ENCODE results near the gene ADAMTSL2. TPM values are rescaled to one million over a fixed set of nuclear protein-coding genes. Genes with fewer than 3 reads are reported as not detected.

Gene ADAMTSL2
- polyA plus RNA-seq, 1 experiment, result not detected

DNA sequence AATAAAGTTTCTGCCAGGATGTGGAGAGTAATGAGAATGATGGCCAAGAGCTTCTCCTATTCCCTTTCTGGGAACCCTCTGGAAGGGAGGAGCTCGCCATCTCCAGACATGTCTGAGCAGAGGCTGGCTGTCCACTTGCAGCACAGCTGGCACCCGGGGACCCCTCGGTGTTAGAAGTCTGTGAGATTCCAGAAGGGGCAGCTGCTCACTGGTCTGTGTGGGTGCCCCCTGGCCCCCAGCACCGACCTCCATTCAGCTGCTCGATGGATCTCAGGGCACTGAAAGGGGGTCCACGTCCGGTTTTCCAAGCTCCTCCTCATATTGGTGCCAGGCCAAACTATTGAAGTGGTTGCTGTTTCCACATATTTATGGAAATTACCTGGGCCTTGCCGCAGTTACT, 78.3 kb downstream of the ADAMTSL2 start:
- POLR2A ChIA-PET, result no interaction called here
- no peaks in the 10 kb centered on the region for H3K36me3 ChIP-seq (ENCODE audit: control insufficient read depth, insufficient read depth, low read length)
- peaks cover 20% of the 10 kb centered on the region for H3K27me3 ChIP-seq (ENCODE audit: control insufficient read depth, insufficient read depth, low read length)
- H3K4me3 ChIP-seq (ENCODE audit: low read depth, low read length), result no peak overlapping the region
- CTCF ChIA-PET, result no interaction called here
- TF ChIP-seq, protein P1, sequence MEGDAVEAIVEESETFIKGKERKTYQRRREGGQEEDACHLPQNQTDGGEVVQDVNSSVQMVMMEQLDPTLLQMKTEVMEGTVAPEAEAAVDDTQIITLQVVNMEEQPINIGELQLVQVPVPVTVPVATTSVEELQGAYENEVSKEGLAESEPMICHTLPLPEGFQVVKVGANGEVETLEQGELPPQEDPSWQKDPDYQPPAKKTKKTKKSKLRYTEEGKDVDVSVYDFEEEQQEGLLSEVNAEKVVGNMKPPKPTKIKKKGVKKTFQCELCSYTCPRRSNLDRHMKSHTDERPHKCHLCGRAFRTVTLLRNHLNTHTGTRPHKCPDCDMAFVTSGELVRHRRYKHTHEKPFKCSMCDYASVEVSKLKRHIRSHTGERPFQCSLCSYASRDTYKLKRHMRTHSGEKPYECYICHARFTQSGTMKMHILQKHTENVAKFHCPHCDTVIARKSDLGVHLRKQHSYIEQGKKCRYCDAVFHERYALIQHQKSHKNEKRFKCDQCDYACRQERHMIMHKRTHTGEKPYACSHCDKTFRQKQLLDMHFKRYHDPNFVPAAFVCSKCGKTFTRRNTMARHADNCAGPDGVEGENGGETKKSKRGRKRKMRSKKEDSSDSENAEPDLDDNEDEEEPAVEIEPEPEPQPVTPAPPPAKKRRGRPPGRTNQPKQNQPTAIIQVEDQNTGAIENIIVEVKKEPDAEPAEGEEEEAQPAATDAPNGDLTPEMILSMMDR (IDR thresholded peaks at IDR 0.05; ENCODE audit: insufficient read depth, low read depth, low read length), result no peak
- no peak for DNase-seq (ENCODE audit: low read depth)

DNA sequence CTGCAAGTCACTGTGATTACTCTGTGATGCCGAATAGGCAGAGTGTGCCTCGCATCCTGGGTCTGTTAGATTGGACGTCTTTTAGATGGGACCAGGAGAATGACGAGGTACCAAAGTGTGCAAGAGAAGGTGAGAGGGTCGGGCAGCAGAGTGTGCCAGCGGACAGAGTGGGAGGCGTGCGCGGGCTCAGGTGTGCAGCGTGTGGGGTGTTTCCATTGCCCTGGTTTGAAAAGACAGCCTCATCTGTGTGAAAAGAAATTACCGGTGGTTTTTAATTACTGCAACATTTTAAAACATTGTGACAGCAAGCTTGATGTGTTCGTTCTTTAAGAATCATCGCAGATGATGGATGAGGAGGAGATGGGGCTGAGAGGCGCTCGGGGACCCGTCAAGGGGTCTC, 78.9 kb downstream of the ADAMTSL2 start:
- TF ChIP-seq, protein P1 (IDR thresholded peaks at IDR 0.05; ENCODE audit: insufficient read depth, low read depth, low read length), result no peak

DNA sequence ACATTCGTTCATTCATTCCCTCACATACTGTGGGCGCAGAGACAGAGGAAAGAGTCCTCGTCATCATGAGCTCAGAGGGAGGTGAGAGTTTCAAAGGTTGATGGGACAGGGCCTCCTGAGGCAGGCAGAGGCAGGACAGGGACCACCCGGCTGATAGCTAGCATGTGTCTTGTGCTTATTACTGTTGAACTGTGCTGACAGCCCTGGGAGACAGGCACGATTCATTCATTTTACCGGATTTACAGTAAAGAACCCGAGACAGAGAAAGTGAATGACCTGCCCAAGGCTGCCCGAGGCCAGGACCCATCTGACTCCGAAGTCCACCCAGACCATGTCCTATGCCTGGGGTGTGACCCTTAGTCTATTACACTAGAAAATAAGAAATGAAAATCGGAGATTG, 79.6 kb downstream of the ADAMTSL2 start:
- CTCF ChIA-PET, result no interaction called here

More for the DNA sequence above, 78.9 kb downstream of the ADAMTSL2 start:
- Histone ChIP-seq H3K36me3 (ENCODE audit: control insufficient read depth, insufficient read depth, low read length) (no peaks in the 10 kb centered on the region), H3K27me3 (ENCODE audit: control insufficient read depth, insufficient read depth, low read length) (peaks cover 14% of the 10 kb centered on the region), H3K4me3 (ENCODE audit: low read depth, low read length) (no peak overlapping the region)
- POLR2A ChIA-PET, result no interaction called here
- no peak for DNase-seq (ENCODE audit: low read depth)
- CTCF ChIA-PET, result no interaction called here

DNA sequence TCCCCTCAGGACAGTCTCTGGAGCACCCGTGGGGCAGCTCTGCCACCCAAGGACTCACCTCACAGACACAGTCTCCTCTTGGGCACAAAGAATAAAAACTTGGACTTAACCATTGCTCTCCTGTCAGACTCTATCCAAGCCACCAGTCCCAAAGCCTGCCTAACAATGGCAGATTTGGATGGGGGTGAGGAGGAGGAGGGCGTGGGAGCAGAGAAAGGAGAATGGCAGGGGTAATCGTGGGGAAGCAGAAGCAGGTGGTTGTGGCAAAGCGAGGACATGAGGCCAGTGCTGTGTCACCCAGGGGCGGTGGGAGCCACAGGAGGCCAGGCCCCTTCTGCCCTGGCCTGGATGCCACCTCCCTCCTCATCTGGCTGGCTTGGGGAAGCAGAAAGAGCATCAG, 80.2 kb downstream of the ADAMTSL2 start:
- TF ChIP-seq, protein P1 (IDR thresholded peaks at IDR 0.05; ENCODE audit: insufficient read depth, low read depth, low read length), result no peak
- Histone ChIP-seq H3K36me3 (ENCODE audit: control insufficient read depth, insufficient read depth, low read length) (no peaks in the 10 kb centered on the region), H3K27me3 (ENCODE audit: control insufficient read depth, insufficient read depth, low read length) (peaks cover 15% of the 10 kb centered on the region), H3K4me3 (ENCODE audit: low read depth, low read length) (no peak overlapping the region)
- POLR2A ChIA-PET, result no interaction called here
- no peak for DNase-seq (ENCODE audit: low read depth)
- CTCF ChIA-PET, result no interaction called here

More for the DNA sequence above, 79.6 kb downstream of the ADAMTSL2 start:
- Histone ChIP-seq H3K4me3 (ENCODE audit: low read depth, low read length) (no peak overlapping the region), H3K36me3 (ENCODE audit: control insufficient read depth, insufficient read depth, low read length) (no peaks in the 10 kb centered on the region), H3K27me3 (ENCODE audit: control insufficient read depth, insufficient read depth, low read length) (peaks cover 14% of the 10 kb centered on the region)
- no peak for DNase-seq (ENCODE audit: low read depth)
- TF ChIP-seq, protein P1 (IDR thresholded peaks at IDR 0.05; ENCODE audit: insufficient read depth, low read depth, low read length), result no peak
- POLR2A ChIA-PET, result no interaction called here

DNA sequence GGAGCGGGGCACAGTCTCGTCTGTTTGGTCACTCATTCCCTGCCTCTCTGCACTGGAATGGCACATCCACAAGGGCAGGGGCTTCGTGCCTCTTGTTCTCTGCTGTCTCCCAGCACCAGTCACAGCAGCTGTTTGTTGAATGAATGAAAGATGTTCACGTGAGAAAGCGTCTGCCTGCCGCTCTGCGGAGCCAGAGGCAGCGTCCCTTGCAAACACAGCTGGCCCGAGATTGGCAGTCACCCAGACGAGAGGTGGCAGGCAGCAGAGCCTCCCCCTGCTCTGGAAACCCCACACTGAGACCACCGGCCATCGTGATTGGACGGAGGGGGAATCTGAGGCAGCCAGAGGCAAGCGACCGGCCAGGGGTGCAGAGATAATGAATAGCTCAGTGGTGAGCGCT, 80.7 kb downstream of the ADAMTSL2 start:
- no peaks in the 10 kb centered on the region for H3K36me3 ChIP-seq (ENCODE audit: control insufficient read depth, insufficient read depth, low read length)
- TF ChIP-seq, protein P1 (IDR thresholded peaks at IDR 0.05; ENCODE audit: insufficient read depth, low read depth, low read length), result no peak
- DNase-seq (ENCODE audit: low read depth), result no peak
- peaks cover 15% of the 10 kb centered on the region for H3K27me3 ChIP-seq (ENCODE audit: control insufficient read depth, insufficient read depth, low read length)
- no peak overlapping the region for H3K4me3 ChIP-seq (ENCODE audit: low read depth, low read length)
- CTCF ChIA-PET, result no interaction called here
- POLR2A ChIA-PET, result no interaction called here

Measured in BJ (cell line).